Measurements from ENCODE around the gene ALLC. TPM values are rescaled to one million over a fixed set of nuclear protein-coding genes. Genes with fewer than 3 reads are reported as not detected.
A peak's percentile ranks its signal among the peaks of the same experiment; 100 is the strongest.

ALLC gene
- total and polyA plus RNA-seq, 11 donors: not detected

- ATAC-seq: no peak
- Histone ChIP-seq H3K4me1 (peaks cover 0 to 18% (median 10%) of the 10 kb centered on the region in 12 donors), H3K4me3 (no peak overlapping the region), H3K27ac (no peak overlapping the region), H3K36me3 (no peaks in the 10 kb centered on the region), H3K9me3 (no peaks in the 10 kb centered on the region), H3K27me3 (no peaks in the 10 kb centered on the region)
- TF ChIP-seq POLR2A (IDR thresholded peaks at IDR 0.05) (no peak), CTCF (IDR thresholded peaks at IDR 0.05) (no peak)
- WGBS, 4 donors: 88 to 96% (median 91%) methylated on average over 13 to 14 of the region's 14 CpGs
- intact Hi-C loops (cut with DNase I): loop anchor here in 4 of 10 donors (5.0 to 10.0 kb wide), 2 partner anchors 51 to 223 kb away; partner anchors contain the start of gene COLEC11 (in 3 of the 4)
- DNase-seq: peak in 3 of 5 donors; percentile 1 to 51 (median 20)
Measured at GRCh38 chr2:3647831-3648651, 10.0 kb upstream of the ALLC start.

GRCh38 chr2:3648652-3649177 lies 9.3 kb upstream of the ALLC start:
- H3K27ac ChIP-seq: no peak overlapping the region
- intact Hi-C loops (cut with DNase I): loop anchor here in 4 of 10 donors (5.0 to 10.0 kb wide), 2 partner anchors 51 to 224 kb away; partner anchors contain the start of gene COLEC11 (in 3 of the 4)
- TF ChIP-seq POLR2A (IDR thresholded peaks at IDR 0.05): no peak
- TF ChIP-seq CTCF (IDR thresholded peaks at IDR 0.05): no peak
- ATAC-seq (no peak), DNase-seq (peak in 2 of 5 donors; percentile 15 to 42)
- H3K4me1 ChIP-seq: peaks cover 0 to 18% (median 10%) of the 10 kb centered on the region in 12 donors
- H3K9me3 ChIP-seq: no peaks in the 10 kb centered on the region
- H3K36me3 ChIP-seq: no peaks in the 10 kb centered on the region
- WGBS, 4 donors: 90 to 94% (median 93%) methylated on average over 19 to 20 of the region's 20 CpGs
- no peaks in the 10 kb centered on the region for H3K27me3 ChIP-seq
- no peak overlapping the region for H3K4me3 ChIP-seq

- Histone ChIP-seq H3K4me1 (peaks cover 0 to 18% (median 10%) of the 10 kb centered on the region in 12 donors), H3K4me3 (no peak overlapping the region), H3K36me3 (no peaks in the 10 kb centered on the region), H3K9me3 (no peaks in the 10 kb centered on the region), H3K27ac (no peak overlapping the region), H3K27me3 (no peaks in the 10 kb centered on the region)
- no peak for TF ChIP-seq CTCF (IDR thresholded peaks at IDR 0.05)
- ATAC-seq (no peak), DNase-seq (peak in 3 of 5 donors; percentile 18 to 51 (median 19))
- 82 to 88% (median 85%) methylated on average over 15 to 16 of the region's 16 CpGs for WGBS, 4 donors
- intact Hi-C loops (cut with DNase I): loop anchor here in 4 of 10 donors (5.0 to 10.0 kb wide), 2 partner anchors 52 to 225 kb away; partner anchors contain the start of gene COLEC11 (in 3 of the 4)
Measured at GRCh38 chr2:3649581-3649980, 8.4 kb upstream of the ALLC start.
